Heart left ventricle (tissue), 13 donors: Measurements from ENCODE around the gene RGS17.

Experiments
- CTCF ChIP-seq, 12 donors: fragments of 200-600 bp; sonication (generic) in 4 of 12; IDR thresholded peaks; one replicate each; pipeline versions ENCODE4 v1.5.0 to v1.8.0; 2018 to 2022; ENCODE audit warnings: antibody characterized with exemption in 12 of 12, mild to moderate bottlenecking in 5 of 12
- POLR2A ChIP-seq, 2 donors: fragments of 450-650 bp; IDR thresholded peaks; one replicate each; pipeline ENCODE4 v1.6.1; 2017; ENCODE audit warnings: antibody characterized with exemption in 2 of 2, mild to moderate bottlenecking in 2 of 2, moderate library complexity in 2 of 2
- donor health status: ischemic (EF 13 %, LVEDD 7.1; RV severe dilation, severe dysfunction).
- donor health status: DM: no; HTN: yes; CAD: no.
- donor health status: DM: no; HTN: no; CAD: no.
- donor health status: ischemic (EF 25% LVEDD 6.9; RV normal size, moderate dysfunction).
- donor health status: ischemic (EF 25% LVEDD 5.7; RV mildly dilated, moderate dysfunction).
- donor health status: ischemic (EF 35%, LVEDD 5.7; RV mildly dilated, moderate dysfunction).
- donor health status: nonischemic (EF 11% LVEDD 7.7; RV severe dilation, severe dysfunction).
- donor health status: DM: yes; HTN: yes; CAD: no.
- donor health status: PGD.
- donor health status: ischemic (EF 29% LVEDD 5.4; RV normal size, mild dysfunction).
- donor health status: nonischemic (EF 23%, LVEDD 6.1; RV moderate dilation, normal function).

DNA sequence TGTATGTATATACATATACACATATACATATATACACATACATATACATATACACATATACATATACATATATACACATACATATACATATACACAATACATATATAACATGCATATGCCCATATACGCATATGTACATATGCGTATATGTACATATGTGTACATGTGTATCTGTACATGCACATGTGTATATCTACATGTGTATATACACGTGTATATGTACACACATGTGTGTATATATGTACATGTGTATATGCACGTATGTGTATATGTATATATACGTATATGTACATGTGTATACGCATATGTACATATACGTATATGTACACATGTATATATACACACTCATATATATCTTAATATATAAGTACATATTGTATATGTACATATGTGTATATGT is 60.3 kb downstream of the RGS17 start:
- TF ChIP-seq CTCF (IDR thresholded peaks at IDR 0.05) (no peak), POLR2A (IDR thresholded peaks at IDR 0.05) (no peak)
